MM.1S (cell line): ENCODE data around the gene UCN2.

Source experiments
- DNase-seq: peaks from one replicate; pipeline ENCODE4 v3.0.0-alpha.2; 2015
- H2AFZ ChIP-seq: fragments of 300-600 bp; sonication (generic); 2 replicates; pipeline ENCODE4 v1.6.0; 2016; ENCODE audit warnings: antibody characterized with exemption, low read length
- H3F3A ChIP-seq: fragments of 300-600 bp; sonication (generic); 2 replicates; pipeline ENCODE4 v1.6.1; 2016; ENCODE audit warnings: mild to moderate bottlenecking, antibody characterized with exemption, low read length, moderate library complexity, mixed read lengths; ENCODE audit not compliant: insufficient read depth
- H3K27ac ChIP-seq: fragments of 300-600 bp; sonication (generic); 2 replicates; pipeline ENCODE4 v1.5.1; 2016; ENCODE audit warnings: mild to moderate bottlenecking, low read length
- H3K27me3 ChIP-seq: fragments of 300-600 bp; sonication (generic); replicated peaks from 2 replicates; pipeline ENCODE4 v1.6.0; 2016; ENCODE audit warnings: low read length; ENCODE audit not compliant: insufficient read depth
- H3K36me3 ChIP-seq: fragments of 300-600 bp; sonication (generic); replicated peaks from 2 replicates; pipeline ENCODE4 v1.6.1; 2016; ENCODE audit warnings: mild to moderate bottlenecking, low read length, mixed read lengths; ENCODE audit not compliant: insufficient read depth
- H3K4me1 ChIP-seq: fragments of 300-600 bp; sonication (generic); 2 replicates; pipeline ENCODE4 v1.6.1; 2016; ENCODE audit warnings: low read length, mixed read lengths
- H3K4me2 ChIP-seq: fragments of 300-600 bp; sonication (generic); 2 replicates; pipeline ENCODE4 v1.6.0; 2016; ENCODE audit warnings: low read depth, low read length
- H3K4me3 ChIP-seq: fragments of 300-600 bp; sonication (generic); 2 replicates; pipeline ENCODE4 v1.5.1; 2016; ENCODE audit warnings: low read length, mixed read lengths
- H3K79me2 ChIP-seq: fragments of 300-600 bp; sonication (generic); 2 replicates; pipeline ENCODE4 v1.6.1; 2016; ENCODE audit warnings: mixed run types, low read length, mixed read lengths
- H3K9ac ChIP-seq: fragments of 300-600 bp; sonication (generic); 2 replicates; pipeline ENCODE4 v1.6.1; 2016; ENCODE audit warnings: low read length, mixed read lengths
- H3K9me2 ChIP-seq: fragments of 300-600 bp; sonication (generic); replicated peaks from 2 replicates; pipeline ENCODE4 v1.6.1; 2016; ENCODE audit warnings: mild to moderate bottlenecking, low read length, mixed read lengths; ENCODE audit not compliant: insufficient read depth
- H3K9me3 ChIP-seq: fragments of 300-600 bp; sonication (generic); replicated peaks from 2 replicates; pipeline ENCODE4 v1.6.1; 2016; ENCODE audit warnings: mild to moderate bottlenecking, low read length, mixed read lengths; ENCODE audit not compliant: insufficient read depth
- H4K20me1 ChIP-seq: fragments of 300-600 bp; sonication (generic); 2 replicates; pipeline ENCODE4 v1.6.1; 2016; ENCODE audit warnings: mild to moderate bottlenecking, low read length, moderate library complexity, mixed read lengths; ENCODE audit not compliant: insufficient read depth
- EZH2 ChIP-seq: fragments of 300-600 bp; sonication (generic); optimal IDR thresholded peaks from 2 replicates; pipeline ENCODE3; 2017; ENCODE audit warnings: low read depth, mild to moderate bottlenecking, antibody characterized with exemption, low read length, mixed read lengths
- EZH2phosphoT487 ChIP-seq: fragments of 300-600 bp; sonication (generic); IDR thresholded peaks from 2 replicates; pipeline ENCODE4 v1.6.1; 2018; ENCODE audit warnings: antibody characterized with exemption, low read length
- TF ChIP-seq, protein P1 (sequence below): fragments of 300-600 bp; sonication (generic); IDR thresholded peaks from 2 replicates; pipeline ENCODE4 v1.5.1; 2016; ENCODE audit warnings: antibody characterized with exemption, low read length, mixed read lengths

UCN2 gene

DNA sequence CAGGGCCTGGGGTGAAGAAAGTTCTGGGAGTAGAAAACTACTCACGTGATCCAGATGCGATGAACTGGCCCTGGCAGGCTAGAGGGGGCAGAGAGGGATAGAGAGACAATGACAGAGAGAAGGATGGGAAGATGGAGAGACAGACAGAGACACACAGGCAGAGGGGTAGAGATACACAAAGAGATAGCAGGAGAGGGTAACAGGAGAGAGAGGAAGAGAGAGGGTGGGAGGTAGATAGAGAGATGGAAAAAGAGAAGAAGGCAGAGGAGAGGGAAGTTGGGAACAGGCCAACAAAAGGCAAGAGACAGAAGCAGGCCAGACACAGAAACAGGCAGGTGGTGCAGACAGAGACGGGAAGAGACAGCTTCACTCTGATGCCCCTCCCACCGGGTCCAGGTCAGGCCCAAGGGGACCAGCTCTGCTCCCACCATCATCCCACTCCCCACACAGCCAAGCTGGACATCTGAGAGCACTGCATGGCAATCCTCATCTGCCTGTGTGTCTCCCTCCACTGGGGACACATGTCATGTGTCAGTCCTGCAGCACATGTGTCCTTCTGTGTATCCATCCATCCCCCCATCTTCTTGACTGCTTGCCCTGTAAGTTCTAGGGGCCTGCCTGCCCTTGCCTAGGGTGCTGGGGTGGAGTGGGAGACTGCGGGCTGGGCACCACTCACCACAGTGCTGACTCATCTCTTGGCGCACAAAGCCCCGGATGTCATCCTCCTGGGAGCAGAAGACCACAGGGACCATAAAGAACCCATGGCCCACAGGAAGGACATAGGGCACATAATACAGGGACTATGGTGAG lies 2.2 kb upstream of the UCN2 start:
- Histone ChIP-seq H3K4me3 (no peak overlapping the region), H3K36me3 (no peaks in the 10 kb centered on the region), H3K9me2 (no peaks in the 10 kb centered on the region), H3K27ac (no peak overlapping the region), H3K4me1 (no peaks in the 10 kb centered on the region), H3K4me2 (no peak overlapping the region), H3K27me3 (peaks cover 21% of the 10 kb centered on the region), H3K9me3 (no peaks in the 10 kb centered on the region), H4K20me1 (no peaks in the 10 kb centered on the region), H3F3A (no peaks in the 10 kb centered on the region), H3K79me2 (no peaks in the 10 kb centered on the region), H3K9ac (no peak overlapping the region), H2AFZ (no peak overlapping the region)
- TF ChIP-seq EZH2phosphoT487 (no peak), EZH2 (no peak)
- TF ChIP-seq, protein P1, sequence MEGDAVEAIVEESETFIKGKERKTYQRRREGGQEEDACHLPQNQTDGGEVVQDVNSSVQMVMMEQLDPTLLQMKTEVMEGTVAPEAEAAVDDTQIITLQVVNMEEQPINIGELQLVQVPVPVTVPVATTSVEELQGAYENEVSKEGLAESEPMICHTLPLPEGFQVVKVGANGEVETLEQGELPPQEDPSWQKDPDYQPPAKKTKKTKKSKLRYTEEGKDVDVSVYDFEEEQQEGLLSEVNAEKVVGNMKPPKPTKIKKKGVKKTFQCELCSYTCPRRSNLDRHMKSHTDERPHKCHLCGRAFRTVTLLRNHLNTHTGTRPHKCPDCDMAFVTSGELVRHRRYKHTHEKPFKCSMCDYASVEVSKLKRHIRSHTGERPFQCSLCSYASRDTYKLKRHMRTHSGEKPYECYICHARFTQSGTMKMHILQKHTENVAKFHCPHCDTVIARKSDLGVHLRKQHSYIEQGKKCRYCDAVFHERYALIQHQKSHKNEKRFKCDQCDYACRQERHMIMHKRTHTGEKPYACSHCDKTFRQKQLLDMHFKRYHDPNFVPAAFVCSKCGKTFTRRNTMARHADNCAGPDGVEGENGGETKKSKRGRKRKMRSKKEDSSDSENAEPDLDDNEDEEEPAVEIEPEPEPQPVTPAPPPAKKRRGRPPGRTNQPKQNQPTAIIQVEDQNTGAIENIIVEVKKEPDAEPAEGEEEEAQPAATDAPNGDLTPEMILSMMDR = no peak
- DNase-seq = no peak

DNA sequence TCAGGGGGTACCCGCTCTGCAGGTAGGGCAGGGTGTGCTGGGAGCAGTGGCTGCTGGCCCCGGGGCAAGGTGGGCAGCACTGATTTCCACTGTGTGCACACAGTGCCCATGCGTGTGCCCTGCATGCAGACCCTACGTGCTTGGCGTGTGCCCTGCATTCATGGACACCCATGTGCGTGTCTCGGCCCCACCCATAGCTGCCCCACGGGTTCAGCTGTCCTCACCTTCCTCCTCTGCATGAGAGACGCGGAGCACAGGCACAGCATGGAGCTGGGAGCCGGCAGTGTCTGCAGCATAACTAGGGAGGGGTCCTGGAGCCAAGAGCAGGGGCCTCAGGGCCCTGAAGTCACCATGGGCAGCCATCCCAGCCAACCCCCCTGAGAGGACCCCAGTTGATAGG lies 1.6 kb upstream of the UCN2 start:
- no peak overlapping the region for H2AFZ ChIP-seq
- TF ChIP-seq EZH2 (no peak), EZH2phosphoT487 (no peak)
- TF ChIP-seq, protein P1 = no peak
- peaks cover 19% of the 10 kb centered on the region for H3K27me3 ChIP-seq
- H3K4me2 ChIP-seq = no peak overlapping the region
- no peaks in the 10 kb centered on the region for H3K36me3 ChIP-seq
- H3K4me1 ChIP-seq = 0 out of 2 replicates have a peak, but pooled peaks cover 5% of the 10 kb centered on the region
- DNase-seq = no peak
- no peak overlapping the region for H3K27ac ChIP-seq
- H3K79me2 ChIP-seq = no peaks in the 10 kb centered on the region
- no peak overlapping the region for H3K4me3 ChIP-seq
- no peaks in the 10 kb centered on the region for H3K9me2 ChIP-seq
- no peaks in the 10 kb centered on the region for H3K9me3 ChIP-seq
- no peaks in the 10 kb centered on the region for H4K20me1 ChIP-seq
- no peaks in the 10 kb centered on the region for H3F3A ChIP-seq
- H3K9ac ChIP-seq = no peak overlapping the region

DNA sequence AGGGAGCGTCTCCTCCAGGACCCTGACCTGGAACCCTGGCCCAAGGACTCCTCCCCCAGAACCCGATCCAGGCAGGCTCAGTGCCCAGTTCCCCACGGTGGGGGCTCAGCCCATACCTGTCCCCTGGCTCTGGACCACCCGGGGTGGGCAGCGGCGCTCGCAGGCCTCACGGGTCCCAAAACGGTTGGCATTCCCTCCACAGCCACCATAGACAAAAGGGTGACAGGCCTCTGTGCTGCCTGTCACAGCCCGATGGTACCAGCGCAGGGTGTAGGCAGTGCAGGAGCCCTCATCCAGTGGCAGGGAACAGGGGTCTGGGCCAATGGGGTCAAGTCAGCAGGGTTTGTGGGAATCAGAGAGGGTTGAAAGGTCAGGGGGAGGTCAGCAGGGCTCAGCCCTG lies 1.1 kb upstream of the UCN2 start:
- H3K4me2 ChIP-seq = no peak overlapping the region
- H3K4me1 ChIP-seq = 0 out of 2 replicates have a peak, but pooled peaks cover 8% of the 10 kb centered on the region
- H3K36me3 ChIP-seq = no peaks in the 10 kb centered on the region
- H3K9ac ChIP-seq = no peak overlapping the region
- no peaks in the 10 kb centered on the region for H3K9me2 ChIP-seq
- peaks cover 19% of the 10 kb centered on the region for H3K27me3 ChIP-seq
- H3K27ac ChIP-seq = no peak overlapping the region
- no peak for DNase-seq
- no peaks in the 10 kb centered on the region for H3K79me2 ChIP-seq
- H3F3A ChIP-seq = no peaks in the 10 kb centered on the region
- no peak overlapping the region for H3K4me3 ChIP-seq
- TF ChIP-seq, protein P1 = no peak
- TF ChIP-seq EZH2 (no peak), EZH2phosphoT487 (no peak)
- H4K20me1 ChIP-seq = no peaks in the 10 kb centered on the region
- no peaks in the 10 kb centered on the region for H3K9me3 ChIP-seq
- H2AFZ ChIP-seq = no peak overlapping the region
